Neural cell (in vitro differentiated cells): Measurements from ENCODE around the gene TNFRSF8. TPM values are rescaled to one million over a fixed set of nuclear protein-coding genes. Genes with fewer than 3 reads are reported as not detected.

ENCODE experiments used
- H2AFZ ChIP-seq: fragments of 200-600, 300-800 bp; sonication (generic), shearing (Covaris generic); 2 replicates; pipeline ENCODE4 v1.6.0; 2014; ENCODE audit warnings: low read depth, mild to moderate bottlenecking, antibody characterized with exemption, low read length, moderate library complexity
- H3F3A ChIP-seq: fragments of 200-600 bp; shearing (Covaris generic); 2 replicates; pipeline ENCODE4 v1.6.1; 2016; ENCODE audit warnings: mild to moderate bottlenecking, moderate library complexity, mixed read lengths, antibody characterized with exemption, low read length; ENCODE audit not compliant: insufficient read depth, poor library complexity, severe bottlenecking
- H3K27ac ChIP-seq: fragments of 200-600, 300-800 bp; sonication (generic), shearing (Covaris generic); 2 replicates; pipeline ENCODE4 v1.5.1; 2014; ENCODE audit warnings: mild to moderate bottlenecking, low read length, moderate library complexity
- H3K27me3 ChIP-seq: fragments of 300-800, 200-600 bp; sonication (generic), shearing (Covaris generic); 2 replicates; pipeline ENCODE4 v1.6.0; 2014; ENCODE audit warnings: mild to moderate bottlenecking, low read depth, low read length, moderate library complexity; ENCODE audit not compliant: insufficient read depth
- H3K36me3 ChIP-seq: fragments of 300-800, 200-600 bp; sonication (generic), shearing (Covaris generic); 2 replicates; pipeline ENCODE4 v1.5.1; 2014; ENCODE audit warnings: mild to moderate bottlenecking, antibody characterized with exemption, low read length, moderate library complexity; ENCODE audit not compliant: insufficient read depth
- H3K4me2 ChIP-seq: fragments of 300-800, 200-600 bp; sonication (generic), shearing (Covaris generic); 2 replicates; pipeline ENCODE4 v1.6.0; 2014; ENCODE audit warnings: mild to moderate bottlenecking, low read length
- H3K4me3 ChIP-seq: fragments of 300-800, 200-600 bp; sonication (generic), shearing (Covaris generic); 2 replicates; pipeline ENCODE4 v1.5.1; 2014; ENCODE audit warnings: mild to moderate bottlenecking, low read length, moderate library complexity
- H3K79me2 ChIP-seq: fragments of 200-600 bp; shearing (Covaris generic); replicated peaks from 2 replicates; pipeline ENCODE4 v1.6.0; 2014; ENCODE audit warnings: mild to moderate bottlenecking, low read length, moderate library complexity; ENCODE audit not compliant: insufficient read depth
- H3K9ac ChIP-seq: fragments of 300-800, 200-600 bp; sonication (generic), shearing (Covaris generic); 2 replicates; pipeline ENCODE4 v1.6.1; 2016; ENCODE audit warnings: mild to moderate bottlenecking, low read length, mixed read lengths
- H3K9me2 ChIP-seq: fragments of 200-600 bp; shearing (Covaris generic); 2 replicates; pipeline ENCODE4 v1.6.1; 2016; ENCODE audit warnings: mild to moderate bottlenecking, low read length, mixed read lengths; ENCODE audit not compliant: insufficient read depth
- H3K9me3 ChIP-seq: fragments of 200-600, 300-800 bp; sonication (generic), shearing (Covaris generic); 2 replicates; pipeline ENCODE4 v1.6.1; 2016; ENCODE audit warnings: mild to moderate bottlenecking, mixed run types, low read length, moderate library complexity, mixed read lengths
- H4K20me1 ChIP-seq: fragments of 200-600 bp; shearing (Covaris generic); 2 replicates; pipeline ENCODE4 v1.6.1; 2016; ENCODE audit warnings: mild to moderate bottlenecking, mixed run types; ENCODE audit not compliant: insufficient read depth
- CTCF ChIP-seq: fragments of 450-650 bp; IDR thresholded peaks from 2 replicates; pipeline ENCODE4 v1.5.1; 2014; ENCODE audit warnings: antibody characterized with exemption, mild to moderate bottlenecking, moderate library complexity; ENCODE audit not compliant: poor library complexity, severe bottlenecking
- EP300 ChIP-seq: fragments of 450-650 bp; conservative IDR thresholded peaks from 2 replicates; pipeline ENCODE4 v1.6.1; 2014; ENCODE audit warnings: antibody characterized with exemption, mild to moderate bottlenecking, moderate library complexity; ENCODE audit not compliant: poor library complexity, severe bottlenecking
- EZH2 ChIP-seq: fragments of 200-600, 300-800 bp; shearing (Covaris generic), sonication (generic); IDR thresholded peaks from 2 replicates; pipeline ENCODE4 v1.6.1; 2014; ENCODE audit warnings: antibody characterized with exemption, low read length, borderline replicate concordance, mild to moderate bottlenecking; ENCODE audit not compliant: insufficient read depth, poor library complexity, severe bottlenecking
- MXI1 ChIP-seq: fragments of 450-650 bp; conservative IDR thresholded peaks from 2 replicates; pipeline ENCODE4 v1.6.1; 2014; ENCODE audit warnings: antibody characterized with exemption, mild to moderate bottlenecking; ENCODE audit not compliant: poor library complexity, severe bottlenecking
- POLR2AphosphoS5 ChIP-seq: IDR thresholded peaks from 2 replicates; pipeline ENCODE4 v1.6.1; 2012
- RAD21 ChIP-seq: fragments of 450-650 bp; conservative IDR thresholded peaks from 2 replicates; pipeline ENCODE4 v1.6.1; 2014; ENCODE audit warnings: antibody characterized with exemption, mild to moderate bottlenecking, moderate library complexity
- SMC3 ChIP-seq: fragments of 450-650 bp; conservative IDR thresholded peaks from 2 replicates; pipeline ENCODE4 v1.6.1; 2014; ENCODE audit warnings: antibody characterized with exemption, mild to moderate bottlenecking, moderate library complexity; ENCODE audit not compliant: poor library complexity
- TAF1 ChIP-seq: IDR thresholded peaks from 2 replicates; pipeline ENCODE4 v1.6.1; 2012; ENCODE audit warnings: low read depth
- polyA plus RNA-seq: library from polyadenylated mRNA; depleted of rRNA; stranded (reverse); fragments of >200 nt; gene quantifications from 2 replicates; pipeline ENCODE4 v1.2.3, GENCODE V29; 2014
- TF ChIP-seq, protein P1 (sequence below): IDR thresholded peaks from 2 replicates; pipeline ENCODE4 v1.6.1; 2012; ENCODE audit warnings: borderline replicate concordance

Gene TNFRSF8
- polyA plus RNA-seq, 1 donor from 2014 or later = not detected

DNA sequence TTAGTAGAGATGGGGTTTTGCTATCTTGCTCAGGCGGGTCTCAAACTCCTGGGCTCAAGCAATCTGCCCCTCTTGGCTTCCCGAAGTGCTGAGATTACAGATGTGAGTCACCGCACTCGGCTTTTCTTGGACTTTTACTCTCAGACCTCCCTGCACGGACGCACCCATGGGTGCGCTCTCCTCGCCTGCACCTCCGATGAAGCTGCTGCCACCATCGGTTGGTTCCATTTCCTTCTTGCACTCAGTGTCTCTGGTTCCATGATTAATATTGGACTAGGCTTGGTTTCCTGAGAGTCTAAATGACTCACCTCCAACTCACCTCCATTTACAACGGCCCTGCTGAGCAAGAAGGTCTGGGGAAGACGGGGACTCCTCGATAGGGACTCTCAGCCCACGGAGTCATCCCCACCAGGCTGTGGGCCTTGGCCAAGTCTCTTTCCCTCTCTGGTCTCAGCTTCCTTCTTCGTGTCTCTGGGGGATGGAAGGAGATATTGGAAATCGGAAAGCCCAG, 6.7 kb upstream of the TNFRSF8 start (continued):
- no peak for TF ChIP-seq TAF1

GRCh38 chr1:12057382-12057781, 5.7 kb upstream of the TNFRSF8 start:
- no peaks in the 10 kb centered on the region for H4K20me1 ChIP-seq
- no peak overlapping the region for H2AFZ ChIP-seq
- H3K4me3 ChIP-seq = no peak overlapping the region
- H3K4me2 ChIP-seq = no peak overlapping the region
- no peaks in the 10 kb centered on the region for H3K9me3 ChIP-seq
- no peaks in the 10 kb centered on the region for H3K79me2 ChIP-seq
- TF ChIP-seq EZH2 = no peak
- no peak for TF ChIP-seq CTCF
- no peaks in the 10 kb centered on the region for H3F3A ChIP-seq
- no peak overlapping the region for H3K9ac ChIP-seq
- no peak overlapping the region for H3K27ac ChIP-seq
- no peaks in the 10 kb centered on the region for H3K9me2 ChIP-seq
- no peaks in the 10 kb centered on the region for H3K36me3 ChIP-seq
- H3K27me3 ChIP-seq = peaks cover 13% of the 10 kb centered on the region

DNA sequence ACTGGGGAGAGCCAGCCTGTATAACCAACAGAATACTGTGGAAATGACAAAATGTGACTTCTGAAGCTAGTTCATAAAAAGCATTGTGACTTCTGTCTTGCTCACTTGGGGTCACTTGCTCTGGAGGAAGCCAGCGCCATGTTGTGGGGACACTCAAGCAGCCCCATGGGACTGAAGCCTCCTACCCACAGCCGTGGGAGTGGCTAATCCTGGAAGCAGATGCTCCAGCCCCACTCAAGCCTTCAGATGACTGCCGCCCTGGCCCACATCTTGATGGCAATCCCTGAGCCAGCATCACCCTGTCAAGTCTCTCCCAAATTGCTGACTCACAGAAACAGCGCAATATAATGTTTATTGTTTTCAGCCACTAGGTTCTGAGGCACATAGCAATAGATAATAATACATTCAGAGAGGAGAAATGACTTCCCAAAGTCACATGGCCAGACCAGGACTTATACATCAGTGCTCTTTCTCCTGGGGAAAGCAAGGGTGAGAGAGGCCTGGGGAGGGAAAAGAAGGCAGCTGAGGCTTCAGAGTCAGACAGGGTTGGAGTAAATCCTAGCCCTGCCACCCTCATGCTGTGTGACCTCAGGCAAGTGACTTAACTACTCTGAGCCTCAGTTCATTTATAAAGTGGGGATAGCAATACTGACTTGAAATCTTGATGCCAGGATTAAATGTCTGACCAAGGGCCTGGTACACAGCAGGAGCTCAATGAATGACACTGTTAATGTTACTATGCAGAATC, 5.0 kb upstream of the TNFRSF8 start:
- H3K9me3 ChIP-seq = no peaks in the 10 kb centered on the region
- no peaks in the 10 kb centered on the region for H3K9me2 ChIP-seq
- no peak overlapping the region for H2AFZ ChIP-seq
- H3K9ac ChIP-seq = no peak overlapping the region
- no peak overlapping the region for H3K4me2 ChIP-seq
- no peaks in the 10 kb centered on the region for H4K20me1 ChIP-seq
- H3K27me3 ChIP-seq = peaks cover 19% of the 10 kb centered on the region
- no peak for TF ChIP-seq MXI1
- TF ChIP-seq EZH2 = no peak
- no peak for TF ChIP-seq CTCF
- no peak for TF ChIP-seq POLR2AphosphoS5
- TF ChIP-seq EP300 = no peak
- no peak for TF ChIP-seq SMC3
- TF ChIP-seq, protein P1, sequence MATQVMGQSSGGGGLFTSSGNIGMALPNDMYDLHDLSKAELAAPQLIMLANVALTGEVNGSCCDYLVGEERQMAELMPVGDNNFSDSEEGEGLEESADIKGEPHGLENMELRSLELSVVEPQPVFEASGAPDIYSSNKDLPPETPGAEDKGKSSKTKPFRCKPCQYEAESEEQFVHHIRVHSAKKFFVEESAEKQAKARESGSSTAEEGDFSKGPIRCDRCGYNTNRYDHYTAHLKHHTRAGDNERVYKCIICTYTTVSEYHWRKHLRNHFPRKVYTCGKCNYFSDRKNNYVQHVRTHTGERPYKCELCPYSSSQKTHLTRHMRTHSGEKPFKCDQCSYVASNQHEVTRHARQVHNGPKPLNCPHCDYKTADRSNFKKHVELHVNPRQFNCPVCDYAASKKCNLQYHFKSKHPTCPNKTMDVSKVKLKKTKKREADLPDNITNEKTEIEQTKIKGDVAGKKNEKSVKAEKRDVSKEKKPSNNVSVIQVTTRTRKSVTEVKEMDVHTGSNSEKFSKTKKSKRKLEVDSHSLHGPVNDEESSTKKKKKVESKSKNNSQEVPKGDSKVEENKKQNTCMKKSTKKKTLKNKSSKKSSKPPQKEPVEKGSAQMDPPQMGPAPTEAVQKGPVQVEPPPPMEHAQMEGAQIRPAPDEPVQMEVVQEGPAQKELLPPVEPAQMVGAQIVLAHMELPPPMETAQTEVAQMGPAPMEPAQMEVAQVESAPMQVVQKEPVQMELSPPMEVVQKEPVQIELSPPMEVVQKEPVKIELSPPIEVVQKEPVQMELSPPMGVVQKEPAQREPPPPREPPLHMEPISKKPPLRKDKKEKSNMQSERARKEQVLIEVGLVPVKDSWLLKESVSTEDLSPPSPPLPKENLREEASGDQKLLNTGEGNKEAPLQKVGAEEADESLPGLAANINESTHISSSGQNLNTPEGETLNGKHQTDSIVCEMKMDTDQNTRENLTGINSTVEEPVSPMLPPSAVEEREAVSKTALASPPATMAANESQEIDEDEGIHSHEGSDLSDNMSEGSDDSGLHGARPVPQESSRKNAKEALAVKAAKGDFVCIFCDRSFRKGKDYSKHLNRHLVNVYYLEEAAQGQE = no peak
- no peak for TF ChIP-seq RAD21
- no peak for TF ChIP-seq TAF1
- H3F3A ChIP-seq = no peaks in the 10 kb centered on the region
- H3K79me2 ChIP-seq = no peaks in the 10 kb centered on the region
- H3K27ac ChIP-seq = no peak overlapping the region
- no peak overlapping the region for H3K4me3 ChIP-seq
- H3K36me3 ChIP-seq = no peaks in the 10 kb centered on the region
